ENCODE data around the gene LCN10.
"Not testable (repeated sequence)": the region's sequence is repeated elsewhere in the genome, so short reads cannot be mapped to it uniquely, and the experiment has no call there.

LCN10 gene

DNA sequence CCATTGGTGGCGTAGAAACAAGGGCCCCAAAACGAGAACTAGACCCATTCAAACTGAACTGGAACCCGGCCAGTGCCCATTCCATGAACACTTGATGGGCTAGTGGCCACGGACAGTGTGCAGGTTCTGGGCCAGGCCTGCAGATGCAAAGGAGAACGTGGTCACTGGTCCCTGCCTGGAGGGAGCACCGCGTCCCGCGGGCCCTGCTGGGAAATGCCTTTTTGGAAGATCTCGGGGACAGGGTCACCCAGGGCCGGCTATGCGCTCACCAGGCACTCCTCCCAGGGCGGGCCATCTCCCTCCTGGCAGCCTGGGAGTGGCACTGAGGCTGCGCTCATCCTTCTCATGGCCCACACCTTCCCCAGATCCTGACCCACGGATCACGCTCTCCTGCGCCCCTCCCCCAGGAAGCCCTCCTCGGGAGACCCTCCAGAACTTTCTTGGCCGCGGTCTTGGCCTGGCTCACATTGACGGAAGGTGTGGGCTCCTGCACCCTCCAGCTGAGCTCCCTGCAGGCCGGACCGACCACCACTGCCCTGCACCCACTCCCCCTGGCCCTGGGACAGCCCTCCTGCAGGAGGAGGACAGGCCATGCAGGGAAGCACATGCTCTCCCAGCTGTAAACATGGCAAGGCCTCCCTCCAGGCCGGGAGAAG, 33.2 kb downstream of the LCN10 start:
- no peaks in the 10 kb centered on the region for H3K9me3 ChIP-seq (ENCODE audit: insufficient read depth, low read length)
- H2AFZ ChIP-seq (ENCODE audit: low read depth, low read length), result no peak overlapping the region
- no peaks in the 10 kb centered on the region for H3K4me1 ChIP-seq (ENCODE audit: low read length)
- TF ChIP-seq, protein P1, sequence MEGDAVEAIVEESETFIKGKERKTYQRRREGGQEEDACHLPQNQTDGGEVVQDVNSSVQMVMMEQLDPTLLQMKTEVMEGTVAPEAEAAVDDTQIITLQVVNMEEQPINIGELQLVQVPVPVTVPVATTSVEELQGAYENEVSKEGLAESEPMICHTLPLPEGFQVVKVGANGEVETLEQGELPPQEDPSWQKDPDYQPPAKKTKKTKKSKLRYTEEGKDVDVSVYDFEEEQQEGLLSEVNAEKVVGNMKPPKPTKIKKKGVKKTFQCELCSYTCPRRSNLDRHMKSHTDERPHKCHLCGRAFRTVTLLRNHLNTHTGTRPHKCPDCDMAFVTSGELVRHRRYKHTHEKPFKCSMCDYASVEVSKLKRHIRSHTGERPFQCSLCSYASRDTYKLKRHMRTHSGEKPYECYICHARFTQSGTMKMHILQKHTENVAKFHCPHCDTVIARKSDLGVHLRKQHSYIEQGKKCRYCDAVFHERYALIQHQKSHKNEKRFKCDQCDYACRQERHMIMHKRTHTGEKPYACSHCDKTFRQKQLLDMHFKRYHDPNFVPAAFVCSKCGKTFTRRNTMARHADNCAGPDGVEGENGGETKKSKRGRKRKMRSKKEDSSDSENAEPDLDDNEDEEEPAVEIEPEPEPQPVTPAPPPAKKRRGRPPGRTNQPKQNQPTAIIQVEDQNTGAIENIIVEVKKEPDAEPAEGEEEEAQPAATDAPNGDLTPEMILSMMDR (IDR thresholded peaks at IDR 0.05; ENCODE audit: low read depth, low read length), result no peak
- no peak for TF ChIP-seq EZH2phosphoT487 (IDR thresholded peaks at IDR 0.05; ENCODE audit: low read depth)
- H3K4me3 ChIP-seq (ENCODE audit: low read length), result no peak overlapping the region
- no peak overlapping the region for H3K9ac ChIP-seq (ENCODE audit: low read length)
- H4K20me1 ChIP-seq (ENCODE audit: insufficient read depth, low read length), result no peaks in the 10 kb centered on the region
- no peak overlapping the region for H3K4me2 ChIP-seq (ENCODE audit: low read length)
- H3K27me3 ChIP-seq (ENCODE audit: low read depth, low read length), result peaks cover 16% of the 10 kb centered on the region
- H3K36me3 ChIP-seq (replicated peaks; ENCODE audit: low read depth, low read length), result no peaks in the 10 kb centered on the region
- H3K27ac ChIP-seq (ENCODE audit: low read length), result no peak overlapping the region
- H3K79me2 ChIP-seq (ENCODE audit: low read length), result no peaks in the 10 kb centered on the region

DNA sequence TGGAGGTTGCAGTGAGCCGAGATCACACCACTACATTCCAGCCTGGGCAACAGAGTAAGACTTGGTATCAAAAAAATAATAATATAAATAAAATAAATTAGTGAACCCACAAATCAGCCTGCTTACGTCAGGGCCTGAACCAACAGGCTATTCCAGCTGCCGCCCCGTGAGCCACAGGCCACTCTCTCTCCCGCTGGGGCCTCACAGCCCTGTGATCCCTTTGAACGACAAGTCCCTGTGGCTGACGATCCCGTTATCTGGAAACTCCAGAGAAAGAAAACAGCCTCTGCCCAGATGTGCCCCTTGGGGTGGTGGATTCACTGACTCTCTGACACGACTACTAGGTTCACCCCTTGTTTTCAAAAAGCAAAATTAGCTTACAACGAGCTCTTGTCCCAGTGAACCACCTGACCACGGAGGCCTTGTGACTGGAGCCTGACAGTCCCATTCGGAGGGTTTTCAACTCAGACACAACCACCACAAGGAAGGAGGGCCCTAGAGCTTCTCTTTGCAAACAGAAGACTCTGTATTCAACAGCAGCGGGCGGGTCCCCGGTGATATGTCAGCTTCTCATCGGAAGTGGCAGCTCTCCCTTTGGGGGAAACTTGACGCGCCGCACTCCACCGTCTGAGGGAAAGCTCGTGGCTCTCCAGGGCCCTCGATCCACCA, 34.8 kb downstream of the LCN10 start:
- Histone ChIP-seq H3K27me3 (ENCODE audit: low read depth, low read length) (peaks cover 16% of the 10 kb centered on the region), H3K27ac (ENCODE audit: low read length) (no peak overlapping the region), H3K4me3 (ENCODE audit: low read length) (no peak overlapping the region), H3K79me2 (ENCODE audit: low read length) (no peaks in the 10 kb centered on the region), H3K9me3 (ENCODE audit: insufficient read depth, low read length) (no peaks in the 10 kb centered on the region), H3K9ac (ENCODE audit: low read length) (no peak overlapping the region), H3K36me3 (replicated peaks; ENCODE audit: low read depth, low read length) (no peaks in the 10 kb centered on the region), H2AFZ (ENCODE audit: low read depth, low read length) (no peak overlapping the region), H4K20me1 (ENCODE audit: insufficient read depth, low read length) (no peaks in the 10 kb centered on the region), H3K4me1 (ENCODE audit: low read length) (no peaks in the 10 kb centered on the region), H3K4me2 (ENCODE audit: low read length) (no peak overlapping the region)
- TF ChIP-seq, protein P1 (IDR thresholded peaks at IDR 0.05; ENCODE audit: low read depth, low read length), result no peak
- no peak for TF ChIP-seq EZH2phosphoT487 (IDR thresholded peaks at IDR 0.05; ENCODE audit: low read depth)

DNA sequence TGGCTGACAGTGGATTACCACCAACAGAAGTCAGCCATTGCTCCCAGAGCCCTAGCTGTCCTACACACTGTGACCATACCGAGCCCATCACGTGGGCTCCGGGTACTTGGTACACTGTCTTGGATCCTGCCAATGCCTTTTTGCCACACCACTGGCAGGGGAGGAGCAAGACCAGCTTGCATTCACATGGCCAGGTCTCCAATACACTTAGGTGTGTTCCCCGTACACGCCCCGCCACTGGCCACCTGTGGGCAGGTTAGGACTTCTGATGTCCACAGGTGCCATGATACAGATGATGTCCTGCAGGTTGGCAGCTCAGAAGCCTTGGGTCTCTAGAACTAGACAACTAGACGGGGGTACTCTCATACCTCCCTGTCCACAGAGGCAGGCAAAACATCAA, 35.7 kb downstream of the LCN10 start:
- Histone ChIP-seq H3K79me2 (ENCODE audit: low read length) (no peaks in the 10 kb centered on the region), H3K9ac (ENCODE audit: low read length) (no peak overlapping the region), H3K4me3 (ENCODE audit: low read length) (no peak overlapping the region), H2AFZ (ENCODE audit: low read depth, low read length) (no peak overlapping the region), H3K4me2 (ENCODE audit: low read length) (no peak overlapping the region), H3K4me1 (ENCODE audit: low read length) (no peaks in the 10 kb centered on the region), H3K36me3 (replicated peaks; ENCODE audit: low read depth, low read length) (no peaks in the 10 kb centered on the region), H3K27ac (ENCODE audit: low read length) (no peak overlapping the region), H3K27me3 (ENCODE audit: low read depth, low read length) (peaks cover 16% of the 10 kb centered on the region), H4K20me1 (ENCODE audit: insufficient read depth, low read length) (no peaks in the 10 kb centered on the region), H3K9me3 (ENCODE audit: insufficient read depth, low read length) (no peaks in the 10 kb centered on the region)
- TF ChIP-seq, protein P1 (IDR thresholded peaks at IDR 0.05; ENCODE audit: low read depth, low read length), result no peak
- TF ChIP-seq EZH2phosphoT487 (IDR thresholded peaks at IDR 0.05; ENCODE audit: low read depth), result no peak

DNA sequence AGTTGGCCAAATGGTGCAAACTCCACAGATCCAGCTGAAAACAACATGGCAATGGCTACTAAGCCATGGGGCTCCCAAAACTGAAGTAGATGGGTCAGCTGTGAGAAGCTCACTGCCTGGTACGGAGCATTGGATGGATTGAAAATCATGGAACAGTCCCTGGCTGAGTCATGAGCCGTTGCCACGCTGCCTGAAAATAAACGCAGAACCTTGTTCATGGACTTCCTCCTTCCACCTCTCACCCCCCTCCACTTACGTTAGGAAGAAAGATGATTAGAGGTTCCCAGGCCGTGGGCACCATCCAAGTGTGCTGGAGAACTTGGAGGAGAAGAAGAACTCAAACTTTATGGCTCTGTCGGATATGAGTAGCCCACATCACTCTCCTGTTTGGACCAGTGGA, 37.2 kb downstream of the LCN10 start:
- Histone ChIP-seq H3K4me1 (ENCODE audit: low read length) (peaks cover 10% of the 10 kb centered on the region), H3K9me3 (ENCODE audit: insufficient read depth, low read length) (no peaks in the 10 kb centered on the region), H3K79me2 (ENCODE audit: low read length) (no peaks in the 10 kb centered on the region), H3K4me2 (ENCODE audit: low read length) (no peak overlapping the region), H4K20me1 (ENCODE audit: insufficient read depth, low read length) (no peaks in the 10 kb centered on the region), H3K27ac (ENCODE audit: low read length) (no peak overlapping the region), H3K27me3 (ENCODE audit: low read depth, low read length) (peaks cover 27% of the 10 kb centered on the region), H3K9ac (ENCODE audit: low read length) (no peak overlapping the region), H2AFZ (ENCODE audit: low read depth, low read length) (no peak overlapping the region), H3K36me3 (replicated peaks; ENCODE audit: low read depth, low read length) (no peaks in the 10 kb centered on the region), H3K4me3 (ENCODE audit: low read length) (no peak overlapping the region)
- TF ChIP-seq EZH2phosphoT487 (IDR thresholded peaks at IDR 0.05; ENCODE audit: low read depth), result no peak
- TF ChIP-seq, protein P1 (IDR thresholded peaks at IDR 0.05; ENCODE audit: low read depth, low read length), result no peak

DNA sequence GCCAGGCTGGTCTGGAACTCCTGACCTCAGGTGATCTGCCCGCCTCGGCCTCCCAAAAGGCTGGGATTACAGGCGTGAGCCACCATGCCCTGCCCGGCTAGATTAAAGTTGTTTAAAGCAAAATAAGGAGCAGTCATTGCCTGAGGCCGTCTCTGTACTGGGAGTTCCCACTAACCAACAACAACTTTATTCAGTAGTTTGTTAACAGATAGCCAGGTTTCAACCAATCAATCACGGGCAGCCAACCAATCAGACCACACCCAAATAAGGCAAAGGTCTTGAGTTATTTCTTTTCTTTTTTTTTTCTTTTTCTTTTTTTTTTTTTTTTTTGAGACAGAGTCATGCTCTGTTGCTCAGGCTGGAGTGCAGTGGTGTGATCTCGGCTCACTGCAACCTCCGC, 38.0 kb downstream of the LCN10 start:
- peaks cover 15% of the 10 kb centered on the region for H3K4me1 ChIP-seq (ENCODE audit: low read length)
- H3K4me2 ChIP-seq (ENCODE audit: low read length); H3K9me3 ChIP-seq (ENCODE audit: insufficient read depth, low read length); H3K27ac ChIP-seq (ENCODE audit: low read length); H3K4me3 ChIP-seq (ENCODE audit: low read length); H2AFZ ChIP-seq (ENCODE audit: low read depth, low read length); H3K79me2 ChIP-seq (ENCODE audit: low read length); H4K20me1 ChIP-seq (ENCODE audit: insufficient read depth, low read length); H3K9ac ChIP-seq (ENCODE audit: low read length); H3K36me3 ChIP-seq (replicated peaks; ENCODE audit: low read depth, low read length): not testable (repeated sequence)
- H3K27me3 ChIP-seq (ENCODE audit: low read depth, low read length), result peaks cover 32% of the 10 kb centered on the region

Measured in OCI-LY3 (cell line).